ENCODE results near the gene CDC25B. TPM values are rescaled to one million over a fixed set of nuclear protein-coding genes. Genes with fewer than 3 reads are reported as not detected.
A peak's percentile ranks its signal among the peaks of the same experiment; 100 is the strongest.

The CDC25B gene
- total and polyA plus RNA-seq, 2 of the 13 experiments (the other 11 are each of a cell fraction or from before 2014, with no cell fraction given) = 14.5 to 19.4 TPM

DNA sequence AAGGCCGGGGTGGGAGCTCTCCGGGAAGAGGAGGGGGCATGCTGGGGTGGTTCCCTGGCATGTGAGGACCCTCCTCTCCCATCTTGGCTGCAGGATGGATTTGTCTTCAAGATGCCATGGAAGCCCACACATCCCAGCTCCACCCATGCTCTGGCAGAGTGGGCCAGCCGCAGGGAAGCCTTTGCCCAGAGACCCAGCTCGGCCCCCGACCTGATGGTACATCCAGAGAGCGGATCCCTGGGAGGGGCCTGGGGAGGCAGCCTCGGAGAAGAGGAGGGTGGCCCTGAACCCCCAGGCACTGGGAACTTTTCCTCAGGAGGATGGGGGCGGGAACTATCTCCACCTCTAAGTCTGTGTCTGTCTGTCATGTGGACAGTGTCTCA lies 4.8 kb downstream of the CDC25B start:
- Histone ChIP-seq H3K36me3 (replicated peaks in 1 of 2; ENCODE audit: control insufficient read depth in 1 of 2, insufficient read depth in 2 of 2, low read length in 2 of 2) (peaks cover 27 to 48% of the 10 kb centered on the region in 2 experiments), H3K4me3 (replicated peaks in 1 of 3; ENCODE audit: insufficient read depth in 1 of 3, low read depth in 2 of 3, low read length in 3 of 3) (no peak overlapping the region), H3K79me2 (ENCODE audit: insufficient read depth, low read length) (peaks cover 20% of the 10 kb centered on the region), H2AFZ (ENCODE audit: low read length) (no peak overlapping the region), H4K20me1 (ENCODE audit: insufficient read depth, low read length) (no peaks in the 10 kb centered on the region), H3K27ac (ENCODE audit: extremely low read length, insufficient read depth, low read length) (no peak overlapping the region), H3K9me3 (ENCODE audit: low read length) (no peaks in the 10 kb centered on the region), H3K9ac (ENCODE audit: insufficient read depth, low read depth, low read length) (no peak overlapping the region), H3K4me1 (ENCODE audit: insufficient read depth, low read length) (peaks cover 33% of the 10 kb centered on the region), H3K4me2 (ENCODE audit: low read depth, low read length) (no peak overlapping the region), H3K27me3 (ENCODE audit: control insufficient read depth in 1 of 2, insufficient read depth in 2 of 2, low read length in 2 of 2) (no peaks in the 10 kb centered on the region; a peak in 1 of 5 replicates)
- BruUV-seq (replicated peaks) = no TSS peak
- 91% methylated on average over 8 of the region's 8 CpGs for WGBS (ENCODE audit: low lambda C conversion rate)
- TF ChIP-seq MAFK (conservative IDR thresholded peaks at IDR 0.05 in 1 of 2, IDR thresholded peaks at IDR 0.05 in 1 of 2; ENCODE audit: low read length in 2 of 2) = no peak
- no peak for TF ChIP-seq MATR3 (CRISPR knock-in tag; IDR thresholded peaks at IDR 0.05)
- TF ChIP-seq ZNF44 (CRISPR knock-in tag; IDR thresholded peaks at IDR 0.05) = no peak
- TF ChIP-seq RCOR2 (CRISPR knock-in tag; IDR thresholded peaks at IDR 0.05) = no peak
- CTCF ChIA-PET (ENCODE audit: low intra/inter-chr PET ratio, low total read pairs) = no interaction called here
- DNase-seq (ENCODE audit: low spot score) (no peak), FAIRE-seq (no peak), ATAC-seq (no peak)
- POLR2A ChIA-PET = interaction anchor here (1.7 to 2.4 kb wide), 2 partner anchors 18 to 20 kb away, joined by 8 to 12 read pairs; partner anchors contain the start of gene AP5S1
- intact Hi-C loops (cut with micrococcal nuclease; ENCODE audit: unreplicated experiment) (no loop called here), in situ Hi-C loops (cut with HindIII; ENCODE audit: extremely low pct_ligation_motif_present, low pct_unique_long_range_greater_than_20kb) (no loop called here)

DNA sequence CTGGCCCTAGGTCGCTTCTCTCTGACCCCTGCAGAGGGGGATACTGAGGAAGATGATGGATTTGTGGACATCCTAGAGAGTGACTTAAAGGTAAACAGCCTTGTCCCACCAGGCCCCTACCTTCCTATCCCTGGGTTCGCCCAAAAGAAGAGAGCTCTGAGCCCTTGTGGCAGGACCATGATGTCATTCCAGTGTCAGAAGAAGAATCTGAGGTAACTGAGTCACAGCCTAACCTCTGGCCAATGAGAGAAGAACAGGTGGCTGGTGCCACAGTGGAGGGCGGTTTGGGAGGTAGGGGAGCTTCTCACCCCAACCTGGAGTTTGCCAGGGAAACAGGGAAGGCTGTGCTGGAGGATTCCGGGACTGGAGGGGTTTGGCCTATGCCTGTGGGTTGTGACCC lies 5.2 kb downstream of the CDC25B start:
- Histone ChIP-seq H3K27ac (ENCODE audit: extremely low read length, insufficient read depth, low read length) (no peak overlapping the region), H3K4me2 (ENCODE audit: low read depth, low read length) (no peak overlapping the region), H3K9me3 (ENCODE audit: low read length) (no peaks in the 10 kb centered on the region), H3K36me3 (replicated peaks in 1 of 2; ENCODE audit: control insufficient read depth in 1 of 2, insufficient read depth in 2 of 2, low read length in 2 of 2) (peaks cover 27 to 48% of the 10 kb centered on the region in 2 experiments), H2AFZ (ENCODE audit: low read length) (no peak overlapping the region), H3K4me3 (replicated peaks in 1 of 3; ENCODE audit: insufficient read depth in 1 of 3, low read depth in 2 of 3, low read length in 3 of 3) (no peak overlapping the region), H3K27me3 (ENCODE audit: control insufficient read depth in 1 of 2, insufficient read depth in 2 of 2, low read length in 2 of 2) (no peaks in the 10 kb centered on the region; a peak in 1 of 5 replicates), H4K20me1 (ENCODE audit: insufficient read depth, low read length) (no peaks in the 10 kb centered on the region), H3K9ac (ENCODE audit: insufficient read depth, low read depth, low read length) (no peak overlapping the region), H3K79me2 (ENCODE audit: insufficient read depth, low read length) (peaks cover 20% of the 10 kb centered on the region), H3K4me1 (ENCODE audit: insufficient read depth, low read length) (peaks cover 37% of the 10 kb centered on the region)
- BruUV-seq (replicated peaks) = no TSS peak
- ChIA-PET POLR2A (interaction anchor here (1.7 to 2.4 kb wide), 2 partner anchors 17 to 19 kb away, joined by 8 to 12 read pairs; partner anchors contain the start of gene AP5S1), CTCF (ENCODE audit: low intra/inter-chr PET ratio, low total read pairs) (no interaction called here)
- DNase-seq (ENCODE audit: low spot score) = no peak
- WGBS (ENCODE audit: low lambda C conversion rate) = 88% methylated on average over 4 of the region's 4 CpGs
- no peak for FAIRE-seq
- intact Hi-C loops (cut with micrococcal nuclease; ENCODE audit: unreplicated experiment) = no loop called here
- TF ChIP-seq IRX3 (CRISPR knock-in tag; IDR thresholded peaks at IDR 0.05; ENCODE audit: borderline replicate concordance, low read depth) = no peak
- TF ChIP-seq MIER3 (CRISPR knock-in tag; IDR thresholded peaks at IDR 0.05; ENCODE audit: borderline replicate concordance) = no peak
- no peak for TF ChIP-seq REXO4 (CRISPR knock-in tag; IDR thresholded peaks at IDR 0.05; ENCODE audit: borderline replicate concordance)
- no peak for TF ChIP-seq FOSL2 (CRISPR knock-in tag; IDR thresholded peaks at IDR 0.05)
- TF ChIP-seq ATF7 (IDR thresholded peaks at IDR 0.05) = peak; percentile 60
- no peak for TF ChIP-seq ATF7 (CRISPR knock-in tag; IDR thresholded peaks at IDR 0.05)
- TF ChIP-seq, protein P1, sequence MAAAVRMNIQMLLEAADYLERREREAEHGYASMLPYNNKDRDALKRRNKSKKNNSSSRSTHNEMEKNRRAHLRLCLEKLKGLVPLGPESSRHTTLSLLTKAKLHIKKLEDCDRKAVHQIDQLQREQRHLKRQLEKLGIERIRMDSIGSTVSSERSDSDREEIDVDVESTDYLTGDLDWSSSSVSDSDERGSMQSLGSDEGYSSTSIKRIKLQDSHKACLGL (CRISPR knock-in tag; IDR thresholded peaks at IDR 0.05) = no peak
- TF ChIP-seq RORA (CRISPR knock-in tag; IDR thresholded peaks at IDR 0.05) = no peak
- in situ Hi-C loops (cut with HindIII; ENCODE audit: extremely low pct_ligation_motif_present, low pct_unique_long_range_greater_than_20kb) = no loop called here
- no peak for ATAC-seq

Measured in HepG2 (cell line).